Mesenchymal stem cell (in vitro differentiated cells and primary cell): ENCODE results near the gene EMX2.

Experiments
- DNase-seq: peaks from one replicate; pipeline ENCODE4 v3.0.0-alpha.2; 2013
- H2AFZ ChIP-seq: one replicate; pipeline ENCODE4 v1.6.1; 2013; ENCODE audit warnings: low read depth, mild to moderate bottlenecking, control low read depth, inconsistent platforms, low read length, moderate library complexity
- H2AK5ac ChIP-seq: 2 replicates; pipeline ENCODE4 v1.6.1; 2013; ENCODE audit warnings: low read length, moderate library complexity, mild to moderate bottlenecking, inconsistent platforms; ENCODE audit not compliant: severe bottlenecking
- H2BK120ac ChIP-seq: one replicate; pipeline ENCODE4 v1.6.1; 2013; ENCODE audit warnings: low read depth, mild to moderate bottlenecking, inconsistent platforms, low read length, moderate library complexity
- H2BK12ac ChIP-seq, 2 experiments: one replicate each; pipeline ENCODE4 v1.6.1; 2013; ENCODE audit warnings: inconsistent platforms in 2 of 2, low read length in 2 of 2, mild to moderate bottlenecking in 2 of 2, moderate library complexity in 2 of 2, control low read depth in 1 of 2
- H2BK15ac ChIP-seq: one replicate; pipeline ENCODE4 v1.6.1; 2013; ENCODE audit warnings: mild to moderate bottlenecking, low read depth, inconsistent platforms; ENCODE audit not compliant: poor library complexity, severe bottlenecking
- H2BK5ac ChIP-seq: 2 replicates; pipeline ENCODE4 v1.6.1; 2013; ENCODE audit warnings: low read depth, mild to moderate bottlenecking, low read length, control low read depth, inconsistent platforms; ENCODE audit not compliant: poor library complexity, severe bottlenecking
- H3K14ac ChIP-seq, 2 experiments: one replicate each; pipeline ENCODE4 v1.6.1; 2013; ENCODE audit warnings: inconsistent platforms in 2 of 2, low read length in 2 of 2, control low read depth in 1 of 2, mild to moderate bottlenecking in 1 of 2, moderate library complexity in 1 of 2
- H3K18ac ChIP-seq, 2 experiments: one replicate each; pipeline ENCODE4 v1.6.1; 2013; ENCODE audit warnings: inconsistent platforms in 2 of 2, low read length in 2 of 2, control low read depth in 1 of 2, low read depth in 1 of 2, mild to moderate bottlenecking in 1 of 2
- H3K23ac ChIP-seq, 2 experiments: one replicate each; pipeline ENCODE4 v1.6.1; 2013; ENCODE audit warnings: inconsistent platforms in 2 of 2, low read length in 2 of 2, mild to moderate bottlenecking in 2 of 2, moderate library complexity in 2 of 2, control low read depth in 1 of 2
- H3K27ac ChIP-seq: 2 replicates; pipeline ENCODE4 v1.5.1; 2013; ENCODE audit warnings: mild to moderate bottlenecking, moderate library complexity, low read length, control low read depth, inconsistent platforms; ENCODE audit not compliant: poor library complexity, severe bottlenecking
- H3K27me3 ChIP-seq, 2 experiments: 2 replicates each; pipeline versions ENCODE4 v1.6.1 to v1.7.0; 2013; ENCODE audit warnings: low read length in 2 of 2, mild to moderate bottlenecking in 2 of 2, moderate library complexity in 2 of 2, control low read depth in 1 of 2, inconsistent platforms in 1 of 2; ENCODE audit not compliant: control insufficient read depth in 1 of 2, insufficient read depth in 1 of 2
- H3K36me3 ChIP-seq, 2 experiments: 2 replicates each; pipeline versions ENCODE4 v1.6.1 to v1.7.0; 2013; ENCODE audit warnings: low read length in 2 of 2, control low read depth in 1 of 2, inconsistent platforms in 1 of 2, low read depth in 1 of 2, mild to moderate bottlenecking in 1 of 2; ENCODE audit not compliant: insufficient read depth in 2 of 2, control insufficient read depth in 1 of 2
- H3K4ac ChIP-seq, 2 experiments: one replicate each; pipeline ENCODE4 v1.6.1; 2013; ENCODE audit warnings: inconsistent platforms in 2 of 2, low read length in 2 of 2, mild to moderate bottlenecking in 2 of 2, moderate library complexity in 2 of 2, control low read depth in 1 of 2, low read depth in 1 of 2
- H3K4me1 ChIP-seq: 2 replicates; pipeline ENCODE4 v1.6.1; 2013; ENCODE audit warnings: low read depth, low read length, control low read depth; ENCODE audit not compliant: control insufficient read depth, insufficient read depth
- H3K4me2 ChIP-seq: 2 replicates; pipeline ENCODE4 v1.6.1; 2013; ENCODE audit warnings: low read length, mild to moderate bottlenecking, inconsistent platforms; ENCODE audit not compliant: poor library complexity, severe bottlenecking
- H3K4me3 ChIP-seq, 2 experiments: 2 replicates each; pipeline versions ENCODE4 v1.5.1 to v1.7.0; 2013; ENCODE audit warnings: low read length in 2 of 2, mild to moderate bottlenecking in 2 of 2, control low read depth in 1 of 2, low read depth in 1 of 2; ENCODE audit not compliant: insufficient read depth in 1 of 2
- H3K79me1 ChIP-seq: replicated peaks from 2 replicates; pipeline ENCODE4 v1.6.1; 2013; ENCODE audit warnings: mild to moderate bottlenecking, control low read depth, low read length, inconsistent platforms; ENCODE audit not compliant: poor library complexity, severe bottlenecking
- H3K9ac ChIP-seq: 2 replicates; pipeline ENCODE4 v1.7.0; 2013; ENCODE audit warnings: mild to moderate bottlenecking, low read length, moderate library complexity
- H3K9me3 ChIP-seq: 2 replicates; pipeline ENCODE4 v1.7.0; 2013; ENCODE audit warnings: mild to moderate bottlenecking, low read length; ENCODE audit not compliant: control insufficient read depth
- H4K8ac ChIP-seq: one replicate; pipeline ENCODE4 v1.6.1; 2013; ENCODE audit warnings: inconsistent platforms, mild to moderate bottlenecking, low read length, moderate library complexity
- H4K91ac ChIP-seq: one replicate; pipeline ENCODE4 v1.6.1; 2013; ENCODE audit warnings: mild to moderate bottlenecking, low read length, inconsistent platforms
- WGBS: methylation state at CpG from one replicate; pipeline ENCODE4 v1.1.7; 2013; ENCODE audit warnings: mixed read lengths; 5-methylcytosine and 5-hydroxymethylcytosine counted together

Gene EMX2

DNA sequence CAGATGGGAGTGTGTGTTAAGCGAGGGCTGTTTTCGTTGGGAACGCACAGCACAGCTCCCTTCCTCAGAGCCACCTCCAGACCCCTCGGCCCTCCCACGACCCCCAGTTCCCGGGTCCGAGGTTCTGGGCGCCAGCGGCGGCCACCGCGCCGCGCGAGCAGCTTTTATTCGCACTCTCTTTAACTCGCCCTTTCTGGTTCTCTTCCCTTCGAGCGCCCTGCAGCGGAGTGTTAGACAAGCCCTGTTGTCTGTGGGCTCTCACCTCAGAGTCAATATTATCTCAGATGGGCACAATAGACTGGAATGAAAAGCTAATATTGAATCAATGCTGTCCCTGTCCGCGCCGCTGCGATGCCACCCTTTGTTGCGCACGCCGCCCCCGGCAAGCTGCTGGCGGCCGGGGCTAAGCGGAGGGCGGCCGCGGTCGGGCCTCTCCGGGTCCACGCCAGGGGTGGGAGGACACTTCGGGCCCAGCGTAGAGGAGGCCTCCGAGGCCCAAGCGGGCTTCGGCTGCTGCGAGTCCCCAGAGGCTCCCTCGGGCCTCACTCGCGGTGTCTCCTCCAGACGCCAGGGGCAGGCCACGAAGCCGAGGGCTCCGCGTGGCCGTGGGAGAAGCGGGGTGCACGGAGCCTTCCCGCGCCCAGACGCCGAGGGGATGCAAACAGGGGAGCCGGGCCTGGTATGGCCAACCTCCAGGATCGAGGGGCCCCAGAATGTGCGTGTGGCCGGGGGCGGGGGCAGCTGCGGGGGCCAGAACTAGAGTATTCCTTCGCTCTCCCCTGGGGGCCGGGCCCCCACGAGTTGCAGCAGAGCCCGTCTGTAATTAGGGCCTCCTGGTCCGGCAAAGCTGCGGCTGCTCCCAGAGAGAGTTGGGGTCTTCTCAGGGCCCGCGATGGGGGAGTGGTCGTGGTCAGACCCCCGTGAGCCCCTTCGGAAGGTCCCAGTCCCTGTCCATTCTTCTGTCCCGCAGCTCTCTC is 7.9 kb upstream of the EMX2 start:
- peak overlapping the region in 1 of 2 experiments; percentile 74 for H3K4me3 ChIP-seq
- H4K8ac ChIP-seq = no peak overlapping the region
- no peak overlapping the region for H2AK5ac ChIP-seq
- no peak overlapping the region for H2BK5ac ChIP-seq
- no peak overlapping the region for H3K18ac ChIP-seq
- H2AFZ ChIP-seq = no peak overlapping the region
- DNase-seq = no peak
- WGBS = 3% methylated on average over 69 of the region's 76 CpGs
- peaks cover 19% of the 10 kb centered on the region for H3K4me1 ChIP-seq
- H3K9me3 ChIP-seq = no peaks in the 10 kb centered on the region
- H3K79me1 ChIP-seq = no peaks in the 10 kb centered on the region
- H2BK120ac ChIP-seq = no peak overlapping the region
- H4K91ac ChIP-seq = no peak overlapping the region
- no peak overlapping the region for H3K4ac ChIP-seq
- H2BK15ac ChIP-seq = no peak overlapping the region
- H3K9ac ChIP-seq = peak overlapping the region; percentile 88
- no peaks in the 10 kb centered on the region for H3K36me3 ChIP-seq
- H3K23ac ChIP-seq = no peak overlapping the region
- peak overlapping the region; percentile 63 for H3K4me2 ChIP-seq
- peaks cover 0 to 96% of the 10 kb centered on the region in 2 experiments for H3K27me3 ChIP-seq
- H3K14ac ChIP-seq = no peak overlapping the region
- no peak overlapping the region for H3K27ac ChIP-seq
- H2BK12ac ChIP-seq = no peak overlapping the region

DNA sequence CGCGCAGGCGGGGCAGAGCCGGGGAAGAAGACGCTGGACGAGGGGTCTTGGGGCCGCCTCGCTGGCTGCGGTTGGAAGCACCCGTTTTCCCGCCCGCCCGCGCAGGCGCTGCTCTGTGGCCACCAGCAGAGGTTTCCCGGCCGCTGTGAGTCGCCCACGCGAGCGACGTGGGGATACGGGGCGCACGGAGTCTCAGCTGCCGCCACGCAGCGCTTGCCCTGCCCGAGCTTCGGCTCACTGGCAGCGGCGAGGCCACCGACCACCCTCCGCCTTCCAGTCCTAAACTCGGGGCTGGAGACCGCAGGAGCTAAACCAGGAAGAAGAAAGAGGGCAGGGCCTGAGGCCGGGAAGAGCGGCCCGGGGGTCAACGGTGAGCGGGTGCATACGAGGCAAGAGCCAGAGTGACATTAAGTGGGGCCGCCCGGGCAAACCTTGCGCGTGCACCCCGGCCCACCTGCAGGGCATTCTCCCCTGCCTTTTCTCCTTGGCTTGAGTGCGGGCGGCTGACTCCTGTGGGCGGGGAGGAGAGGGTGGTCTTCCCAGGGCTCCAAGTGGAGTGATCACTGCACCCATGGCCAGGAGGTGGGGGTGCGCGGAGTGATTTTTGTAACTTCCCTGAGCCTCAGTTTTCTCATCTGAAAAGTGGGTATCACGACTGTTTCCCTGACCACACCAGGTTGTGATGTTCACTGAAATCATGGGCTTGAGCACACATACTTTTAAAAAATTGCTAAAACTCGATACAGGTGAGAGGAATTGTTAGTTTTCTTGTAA is 7.1 kb upstream of the EMX2 start:
- Histone ChIP-seq H2BK5ac (no peak overlapping the region), H3K23ac (no peak overlapping the region), H3K27ac (no peak overlapping the region), H4K91ac (no peak overlapping the region), H3K4me3 (peak overlapping the region; percentile 41 to 74), H2AFZ (no peak overlapping the region), H2AK5ac (no peak overlapping the region), H3K4me2 (peak overlapping the region; percentile 63), H3K18ac (no peak overlapping the region), H2BK15ac (no peak overlapping the region), H3K9me3 (no peaks in the 10 kb centered on the region), H3K14ac (no peak overlapping the region), H3K79me1 (no peaks in the 10 kb centered on the region), H4K8ac (no peak overlapping the region), H3K36me3 (no peaks in the 10 kb centered on the region), H2BK12ac (no peak overlapping the region), H3K4me1 (peaks cover 19% of the 10 kb centered on the region), H3K27me3 (peaks cover 0 to 100% of the 10 kb centered on the region in 2 experiments), H3K9ac (peak overlapping the region; percentile 88), H3K4ac (no peak overlapping the region), H2BK120ac (no peak overlapping the region)
- WGBS = 2% methylated on average over 50 of the region's 54 CpGs
- no peak for DNase-seq

DNA sequence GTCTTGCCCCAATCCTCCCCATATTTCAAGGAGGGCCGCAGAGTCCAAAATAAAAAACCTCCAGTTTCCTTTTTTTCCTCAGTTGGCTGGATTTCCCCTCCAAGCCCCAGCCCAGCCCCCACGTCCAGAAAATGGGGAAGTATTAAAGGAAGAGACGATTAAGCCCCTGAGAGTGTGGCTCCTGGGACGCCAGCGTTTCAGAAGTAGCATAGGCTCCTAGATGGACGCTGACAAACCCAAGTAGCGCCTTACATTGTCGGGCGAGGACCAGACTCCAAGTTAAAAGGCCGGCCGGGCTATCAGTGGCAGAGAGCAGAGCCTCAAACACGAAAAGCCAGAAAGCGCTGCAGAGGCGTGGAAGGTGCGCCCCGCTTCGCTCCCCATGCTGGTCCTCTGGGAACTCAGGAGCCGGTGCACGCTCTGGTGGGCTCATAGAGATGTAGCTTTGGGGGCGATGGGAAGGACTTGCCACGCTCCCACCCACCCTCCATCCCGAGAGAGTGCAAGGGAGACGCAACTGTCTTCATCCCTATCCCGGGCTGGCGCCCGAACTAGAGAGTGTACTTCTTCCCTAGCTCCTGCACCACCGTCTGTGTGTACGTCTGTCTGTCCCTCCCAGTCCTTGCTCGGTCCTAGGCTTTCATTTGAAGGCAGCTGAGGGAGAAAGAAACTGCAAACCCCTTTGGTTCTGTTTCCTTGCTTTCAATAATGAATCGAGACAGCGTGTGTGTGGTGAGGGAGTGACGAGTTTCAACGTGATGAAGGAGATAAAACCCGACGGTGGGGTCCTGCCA is 6.3 kb upstream of the EMX2 start:
- Histone ChIP-seq H2BK15ac (no peak overlapping the region), H3K14ac (no peak overlapping the region), H3K4ac (no peak overlapping the region), H3K9ac (peak overlapping the region; percentile 88), H3K27ac (no peak overlapping the region), H2AK5ac (no peak overlapping the region), H4K8ac (no peak overlapping the region), H2BK5ac (no peak overlapping the region), H3K23ac (peak overlapping the region in 1 of 2 experiments; percentile 16), H3K4me3 (peak overlapping the region in 1 of 2 experiments; percentile 74), H3K27me3 (peaks cover 0 to 100% of the 10 kb centered on the region in 2 experiments), H3K9me3 (no peaks in the 10 kb centered on the region), H4K91ac (no peak overlapping the region), H3K18ac (no peak overlapping the region), H3K4me1 (peaks cover 19% of the 10 kb centered on the region), H3K36me3 (no peaks in the 10 kb centered on the region), H3K79me1 (no peaks in the 10 kb centered on the region), H2BK12ac (no peak overlapping the region), H2BK120ac (no peak overlapping the region), H2AFZ (no peak overlapping the region), H3K4me2 (peak overlapping the region; percentile 9)
- no peak for DNase-seq
- WGBS = 4% methylated on average over 34 of the region's 35 CpGs
